ENCODE results near the gene TRPV4.

The TRPV4 gene

GRCh38 chr12:109741970-109742703 lies 91.1 kb downstream of the TRPV4 start:
- no peak for DNase-seq (ENCODE audit: low read depth in 2 of 2)

DNA sequence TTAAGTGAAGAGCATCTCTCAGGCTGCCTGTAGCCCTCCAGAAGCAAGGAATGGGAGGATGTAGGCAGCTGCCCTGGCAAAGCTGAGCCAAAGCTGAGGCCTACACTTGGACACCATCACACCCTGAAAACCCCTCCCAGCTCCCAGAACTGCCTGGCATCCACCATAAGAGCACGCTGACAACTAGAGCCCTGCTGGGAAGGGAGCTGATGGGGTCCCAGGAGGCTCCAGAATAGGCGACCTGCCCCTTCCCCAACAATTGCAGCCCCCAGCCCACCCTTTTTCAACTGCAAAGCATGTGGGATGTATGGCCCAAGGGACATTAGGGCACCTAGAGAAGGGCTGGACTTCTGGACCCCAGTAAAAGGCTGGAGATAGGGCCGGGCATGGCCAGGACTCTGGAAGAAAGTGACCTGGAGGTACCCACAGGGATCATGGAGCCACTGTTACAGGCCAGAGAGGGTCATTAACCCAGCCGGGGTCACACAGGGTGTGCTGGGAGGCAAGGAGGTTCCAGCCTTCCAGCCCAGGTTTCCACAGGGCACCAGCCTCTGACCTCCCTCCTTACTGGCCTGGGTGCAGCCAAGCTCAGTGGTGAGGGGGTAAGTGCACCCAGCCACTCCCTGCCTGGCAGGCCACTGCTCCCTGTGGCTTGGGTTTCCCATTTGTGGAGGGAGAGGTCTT lies 91.8 kb downstream of the TRPV4 start:
- no peak for DNase-seq (ENCODE audit: low read depth in 2 of 2)

- DNase-seq (ENCODE audit: low read depth in 2 of 2) = no peak
Observed at GRCh38 chr12:109740694-109741245, 92.4 kb downstream of the TRPV4 start.

DNA sequence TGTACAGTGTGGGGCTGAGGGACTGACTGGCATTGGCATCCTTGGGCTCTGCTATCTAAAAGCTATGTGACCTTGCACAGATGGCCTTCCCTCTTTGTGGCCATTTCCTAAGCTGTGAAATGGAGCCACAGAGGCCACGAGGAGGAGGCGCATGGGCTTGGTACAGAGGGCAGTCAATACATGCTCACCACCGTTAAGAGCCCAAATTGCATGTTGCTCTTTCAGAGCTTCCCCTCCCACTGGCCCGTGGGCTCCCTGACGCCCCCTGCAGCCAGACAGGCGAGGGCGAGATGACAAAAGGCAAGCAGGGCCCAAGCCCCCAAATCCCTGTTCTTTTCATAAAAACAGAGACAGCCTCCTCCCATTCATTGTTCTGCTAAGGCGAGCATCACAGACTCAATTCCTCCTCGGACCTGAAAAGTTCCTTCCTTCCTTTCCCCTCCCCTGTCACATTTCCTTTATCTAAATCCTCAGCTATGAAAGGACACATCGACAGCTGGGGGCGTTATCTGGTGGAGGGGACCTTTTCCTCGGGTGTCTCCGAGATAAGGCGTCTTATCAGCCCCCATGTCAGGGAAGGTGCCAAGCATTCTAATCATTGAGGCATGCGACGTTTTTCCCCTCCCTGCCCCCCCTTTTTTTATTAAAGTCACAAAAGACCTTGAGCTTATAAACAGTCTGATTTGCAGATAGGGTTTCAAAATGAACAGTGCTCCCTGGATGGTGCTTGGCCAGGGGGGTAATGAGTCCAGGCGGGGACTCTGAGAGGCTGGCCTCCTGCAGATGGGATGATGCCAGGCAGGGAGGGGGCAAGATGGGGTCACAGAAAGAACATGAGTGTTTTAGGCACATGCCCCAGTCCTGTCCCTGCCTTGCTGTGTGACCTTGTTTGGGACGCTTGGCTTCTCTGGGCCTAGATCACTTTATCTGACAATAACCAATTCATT lies 93.2 kb downstream of the TRPV4 start:
- DNase-seq (ENCODE audit: low read depth in 2 of 2) = no peak

DNA sequence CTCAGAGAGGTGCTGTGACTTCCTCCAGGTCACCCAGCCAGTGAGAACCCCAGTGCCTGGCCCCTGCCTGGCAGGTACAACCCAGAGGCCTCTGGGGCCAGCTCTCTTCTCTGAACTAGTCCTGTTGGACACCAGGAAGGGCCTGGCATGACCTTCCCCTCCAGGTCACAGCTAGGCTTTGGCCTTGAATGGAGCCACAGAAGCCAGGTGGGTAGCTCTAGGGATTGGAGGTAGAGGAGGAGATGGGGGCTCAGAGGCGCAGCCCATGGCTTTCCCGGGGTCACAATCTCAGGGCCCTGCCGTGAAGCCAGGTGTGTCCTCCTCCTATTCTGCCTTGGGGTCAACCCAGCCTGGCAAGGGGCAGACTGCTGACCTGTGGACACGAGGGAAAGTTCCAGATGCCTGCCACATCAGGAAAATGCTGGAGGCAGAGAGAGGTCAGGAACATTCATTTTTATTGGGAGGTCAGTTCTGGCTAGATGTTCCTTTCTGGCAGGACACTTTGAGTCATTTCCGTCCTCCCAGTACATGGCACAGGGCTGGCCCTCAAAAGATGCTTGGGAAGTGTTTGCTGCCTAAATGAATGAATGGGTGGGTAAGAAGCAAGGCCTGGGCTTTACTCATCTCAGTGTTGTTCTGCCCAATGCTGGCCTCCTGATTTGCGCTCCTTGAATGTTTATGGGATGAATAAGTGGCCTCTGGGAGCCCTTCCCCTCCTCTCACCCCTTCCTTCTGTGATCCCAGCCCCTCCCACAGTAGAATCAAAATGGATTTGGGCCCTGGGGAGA lies 94.1 kb downstream of the TRPV4 start:
- no peak for DNase-seq (ENCODE audit: low read depth in 2 of 2)

GRCh38 chr12:109738209-109738608 lies 95.0 kb downstream of the TRPV4 start:
- no peak for DNase-seq (ENCODE audit: low read depth in 2 of 2)

DNA sequence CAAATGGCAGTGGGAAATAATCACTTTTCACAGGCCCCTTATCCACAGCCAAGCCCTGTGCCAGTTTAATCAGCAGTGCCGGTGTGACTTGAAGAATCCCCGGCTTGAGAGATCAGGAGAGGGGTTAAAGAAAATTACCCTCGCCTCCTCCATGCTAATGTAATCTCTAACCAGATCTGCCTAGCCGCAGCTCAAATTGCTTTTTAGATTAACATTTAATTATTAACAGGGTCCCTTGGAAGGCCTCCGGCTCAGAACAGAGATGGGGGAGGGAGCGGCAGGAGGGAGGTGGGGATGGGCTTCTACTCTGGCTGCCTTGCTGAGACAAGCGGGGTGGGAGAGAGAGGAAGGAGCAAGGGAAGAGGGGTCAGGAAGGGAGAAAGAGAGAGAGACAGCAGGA lies 95.6 kb downstream of the TRPV4 start:
- no peak for DNase-seq (ENCODE audit: low read depth in 2 of 2)

DNA sequence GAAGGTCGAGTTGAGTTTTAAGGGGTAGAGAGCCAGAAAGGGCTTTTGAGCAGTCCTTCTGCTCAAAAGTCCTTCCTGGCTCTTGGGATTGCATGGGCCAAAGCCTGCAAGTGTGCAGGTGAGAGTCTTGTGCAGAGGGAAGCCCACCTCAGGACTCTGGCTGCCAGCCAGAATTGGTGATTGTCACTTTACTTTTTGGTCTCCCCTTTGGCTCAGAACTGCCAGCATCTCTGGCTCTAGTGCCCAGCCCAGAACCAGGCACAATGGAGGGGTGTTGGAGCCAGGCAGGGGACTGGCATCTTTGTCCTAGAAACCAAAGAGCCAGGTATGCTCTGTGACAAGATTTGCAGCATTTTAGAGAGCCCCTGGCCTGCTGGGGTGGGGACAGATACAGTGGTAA lies 96.1 kb downstream of the TRPV4 start:
- DNase-seq (ENCODE audit: low read depth in 2 of 2) = no peak

DNA sequence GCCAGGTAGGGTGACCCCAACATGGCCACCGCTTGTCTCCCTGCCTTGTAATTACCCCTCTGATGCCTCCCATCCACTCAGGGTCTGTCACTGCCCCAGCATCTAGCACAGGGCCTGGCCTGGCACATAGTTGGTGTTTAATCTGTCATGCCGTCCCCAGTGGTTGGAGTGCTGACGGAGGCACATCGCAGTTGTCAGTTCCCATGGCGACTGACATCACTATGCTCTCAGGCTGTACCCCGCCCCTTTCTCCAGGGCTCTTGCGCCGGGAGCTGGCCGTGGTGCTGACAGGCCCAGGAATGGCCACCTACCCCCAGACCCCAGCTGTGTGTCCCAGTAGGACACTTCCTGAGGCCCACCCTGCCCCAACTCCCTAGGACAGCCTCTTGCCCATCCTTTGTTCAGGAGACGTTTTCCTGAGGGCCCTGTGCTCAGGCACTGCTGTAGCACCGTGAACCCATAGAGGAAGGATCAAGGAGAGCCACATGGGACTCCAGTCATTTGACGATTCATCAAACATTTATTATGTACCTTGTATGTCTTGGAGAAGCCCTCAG lies 96.6 kb downstream of the TRPV4 start:
- DNase-seq (ENCODE audit: low read depth in 2 of 2) = no peak

DNA sequence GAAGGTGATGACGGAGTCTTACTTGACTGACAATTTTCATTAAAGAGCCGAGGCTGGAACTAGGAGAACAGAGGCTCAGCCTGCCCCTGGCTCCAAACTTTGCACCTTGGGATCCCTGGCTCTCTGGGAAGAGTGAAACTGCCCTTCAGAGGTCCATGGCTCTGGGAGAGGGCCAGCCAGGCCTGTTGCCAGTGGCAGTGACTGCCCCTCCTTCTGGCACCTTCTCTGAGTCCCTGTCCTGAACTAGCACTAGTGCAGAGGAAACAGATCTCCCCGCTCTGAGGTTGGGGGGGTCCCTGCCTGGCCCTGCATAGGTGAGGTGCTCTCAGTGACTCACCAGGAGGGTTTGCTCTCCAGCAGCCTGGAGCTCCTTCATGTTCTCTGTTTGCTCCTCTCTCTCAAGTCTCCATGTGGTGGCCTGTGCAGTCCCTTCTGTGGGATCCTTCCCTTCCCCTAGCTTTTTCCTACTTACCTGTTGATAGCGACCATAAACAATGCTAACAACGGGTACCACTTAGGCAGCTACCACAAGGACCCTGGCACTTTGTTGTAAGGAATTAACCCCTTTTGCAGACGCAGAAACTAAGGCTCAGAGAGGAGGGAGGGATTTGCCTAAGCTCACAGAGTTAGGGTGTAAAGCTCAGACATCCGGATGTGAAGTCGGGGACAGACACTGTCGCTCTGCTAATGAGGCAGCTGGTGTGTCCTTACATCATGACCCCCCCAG lies 97.2 kb downstream of the TRPV4 start:
- no peak for DNase-seq (ENCODE audit: low read depth in 2 of 2)

DNA sequence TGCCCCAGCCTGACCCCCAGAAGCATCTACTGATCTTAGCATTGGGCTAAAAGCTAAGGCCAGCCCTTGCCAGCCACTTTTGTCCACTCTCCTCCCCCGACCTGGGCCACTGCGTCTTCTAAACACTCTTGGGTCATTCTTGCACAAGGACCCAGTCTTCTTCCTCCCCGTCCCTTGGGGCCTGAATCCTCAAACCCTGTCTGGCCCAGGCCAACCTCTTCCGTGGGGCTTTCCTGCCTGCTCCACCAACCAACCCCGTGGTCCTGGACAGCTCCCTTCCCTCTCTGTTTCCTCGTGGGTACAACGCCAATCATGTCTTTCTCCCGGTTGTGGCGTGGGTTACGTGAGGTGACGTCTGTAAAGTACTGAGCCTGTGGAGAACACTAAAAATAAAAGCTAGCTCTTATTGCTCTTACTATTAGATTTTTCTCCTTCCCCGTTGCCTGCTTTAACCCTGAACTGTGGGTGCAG lies 98.1 kb downstream of the TRPV4 start:
- DNase-seq (ENCODE audit: low read depth in 2 of 2) = no peak

GRCh38 chr12:109734219-109735000 lies 98.8 kb downstream of the TRPV4 start:
- no peak for DNase-seq (ENCODE audit: low read depth in 2 of 2)

Data from fibroblast of skin of left biceps (primary cell).